HEK293 (cell line): ENCODE results near the gene RAB3GAP2.

Source experiments
- CTCF ChIA-PET: fragments of 350-600 bp; formaldehyde crosslinking; extraction: SDS; loops from one replicate; lab custom pipeline; 2021; ENCODE audit warnings: antibody characterized with exemption; lab: Yijun Ruan, JAX
- POLR2A ChIA-PET: fragments of 300-600 bp; formaldehyde crosslinking; extraction: SDS; loops from one replicate; lab custom pipeline; 2020; ENCODE audit warnings: antibody characterized with exemption, inconsistent platforms; lab: Yijun Ruan, JAX
- H3K27ac ChIP-seq: fragments of 200-500 bp; sonication (Bioruptor generic); 2 replicates; pipeline ENCODE4 v1.5.1; 2014; ENCODE audit warnings: low read depth, low read length, control low read depth, inconsistent platforms; ENCODE audit errors: extremely low read depth
- H3K36me3 ChIP-seq, 2 experiments: fragments of 200-500 bp in 1 of 2; sonication (Bioruptor generic) in 1 of 2; 1 replicate in 1 of 2; 2 replicates in 1 of 2; pipeline ENCODE4 v1.5.1; 2014 to 2017; ENCODE audit warnings: inconsistent platforms in 2 of 2, low read length in 2 of 2; ENCODE audit not compliant: control insufficient read depth in 2 of 2, insufficient read depth in 1 of 2
- H3K4me1 ChIP-seq: fragments of 200-500 bp; sonication (Bioruptor generic); 2 replicates; pipeline ENCODE4 v1.5.1; 2014; ENCODE audit warnings: mild to moderate bottlenecking, low read length, inconsistent platforms; ENCODE audit not compliant: control insufficient read depth, insufficient read depth
- H3K4me3 ChIP-seq: 2 replicates; pipeline ENCODE4 v1.5.1; 2011; ENCODE audit warnings: low read depth, mild to moderate bottlenecking, control low read depth, low read length, moderate library complexity
- H3K9me3 ChIP-seq: fragments of 200-500 bp; sonication (Bioruptor generic); 2 replicates; pipeline ENCODE4 v1.5.1; 2014; ENCODE audit warnings: low read depth, low read length, inconsistent platforms; ENCODE audit not compliant: control insufficient read depth, insufficient read depth
- CTCF ChIP-seq: fragments of 450-650 bp; formaldehyde crosslinking; IDR thresholded peaks from 2 replicates; pipeline ENCODE4 v1.5.1; 2016; ENCODE audit warnings: missing biosample characterization, missing genetic modification characterization
- SCRT1 ChIP-seq: fragments of 450-650 bp; formaldehyde crosslinking; IDR thresholded peaks from 2 replicates; pipeline ENCODE4 v1.5.1; 2016; ENCODE audit warnings: missing biosample characterization, missing genetic modification characterization, borderline replicate concordance
- TCF7L2 ChIP-seq: IDR thresholded peaks from 2 replicates; pipeline ENCODE4 v1.6.1; 2011; ENCODE audit warnings: low read depth, mild to moderate bottlenecking, inconsistent platforms, low read length, moderate library complexity, borderline replicate concordance
- TSHZ1 ChIP-seq: fragments of 450-650 bp; formaldehyde crosslinking; IDR thresholded peaks from 2 replicates; pipeline ENCODE4 v1.5.1; 2016; ENCODE audit warnings: missing biosample characterization, missing genetic modification characterization, borderline replicate concordance
- ZBTB26 ChIP-seq: fragments of 450-650 bp; formaldehyde crosslinking; optimal IDR thresholded peaks from 2 replicates; pipeline ENCODE3; 2016; ENCODE audit warnings: missing biosample characterization, mild to moderate bottlenecking, missing genetic modification characterization
- ZBTB44 ChIP-seq: fragments of 450-650 bp; IDR thresholded peaks from 2 replicates; pipeline ENCODE4 v1.5.1; 2018; ENCODE audit warnings: missing biosample characterization, mild to moderate bottlenecking, missing genetic modification characterization
- ZBTB6 ChIP-seq: fragments of 450-650 bp; formaldehyde crosslinking; IDR thresholded peaks from 2 replicates; pipeline ENCODE4 v1.5.1; 2017; ENCODE audit warnings: missing biosample characterization, missing genetic modification characterization
- ZBTB7A ChIP-seq: fragments of 450-650 bp; formaldehyde crosslinking; IDR thresholded peaks from 2 replicates; pipeline ENCODE4 v1.5.1; 2016; ENCODE audit warnings: low read depth, missing biosample characterization, missing genetic modification characterization
- ZBTB8A ChIP-seq: fragments of 450-650 bp; formaldehyde crosslinking; IDR thresholded peaks from 2 replicates; pipeline ENCODE4 v1.5.1; 2016; ENCODE audit warnings: missing biosample characterization, missing genetic modification characterization
- ZNF138 ChIP-seq: fragments of 450-650 bp; formaldehyde crosslinking; IDR thresholded peaks from 2 replicates; pipeline ENCODE4 v1.5.1; 2016; ENCODE audit warnings: missing biosample characterization, missing genetic modification characterization, borderline replicate concordance
- ZNF274 ChIP-seq, 2 experiments: fragments of 200-500 bp in 1 of 2; fragments of 450-650 bp in 1 of 2; sonication (Bioruptor generic) in 1 of 2; formaldehyde crosslinking in 1 of 2; IDR thresholded peaks; 2 replicates each; pipeline versions ENCODE4 v1.5.1 to v1.6.1; 2014 to 2016; ENCODE audit warnings: borderline replicate concordance in 1 of 2, inconsistent platforms in 1 of 2, low read length in 1 of 2, missing biosample characterization in 1 of 2, missing genetic modification characterization in 1 of 2
- ZNF292 ChIP-seq: fragments of 450-650 bp; formaldehyde crosslinking; IDR thresholded peaks from 2 replicates; pipeline ENCODE4 v1.5.1; 2016; ENCODE audit warnings: low read depth, missing biosample characterization, missing genetic modification characterization, borderline replicate concordance
- ZNF548 ChIP-seq: fragments of 450-650 bp; formaldehyde crosslinking; IDR thresholded peaks from 2 replicates; pipeline ENCODE4 v1.5.1; 2016; ENCODE audit warnings: missing biosample characterization, missing genetic modification characterization
- ZNF555 ChIP-seq: fragments of 450-650 bp; formaldehyde crosslinking; conservative IDR thresholded peaks from 2 replicates; pipeline ENCODE4 v1.5.1; 2017; ENCODE audit warnings: missing biosample characterization, mild to moderate bottlenecking, missing genetic modification characterization, inconsistent platforms
- ZNF623 ChIP-seq: fragments of 450-650 bp; formaldehyde crosslinking; IDR thresholded peaks from 2 replicates; pipeline ENCODE4 v1.5.1; 2016; ENCODE audit warnings: missing biosample characterization, missing genetic modification characterization
- ZNF768 ChIP-seq: fragments of 450-650 bp; formaldehyde crosslinking; IDR thresholded peaks from 2 replicates; pipeline ENCODE4 v1.5.1; 2018; ENCODE audit warnings: missing biosample characterization, mild to moderate bottlenecking, missing genetic modification characterization
- ZNF776 ChIP-seq: fragments of 450-650 bp; formaldehyde crosslinking; IDR thresholded peaks from 2 replicates; pipeline ENCODE4 v1.5.0; 2017; ENCODE audit warnings: missing biosample characterization, missing genetic modification characterization, borderline replicate concordance
- ZNF837 ChIP-seq: fragments of 450-650 bp; formaldehyde crosslinking; IDR thresholded peaks from 2 replicates; pipeline ENCODE4 v1.5.1; 2016; ENCODE audit warnings: missing biosample characterization, missing genetic modification characterization
- ZNF843 ChIP-seq: fragments of 450-650 bp; formaldehyde crosslinking; IDR thresholded peaks from 2 replicates; pipeline ENCODE4 v1.5.1; 2016; ENCODE audit warnings: missing biosample characterization, missing genetic modification characterization
- ZSCAN16 ChIP-seq: fragments of 450-650 bp; formaldehyde crosslinking; IDR thresholded peaks from 2 replicates; pipeline ENCODE4 v1.5.1; 2016; ENCODE audit warnings: missing biosample characterization, missing genetic modification characterization
- ZSCAN30 ChIP-seq: fragments of 450-650 bp; IDR thresholded peaks from 2 replicates; pipeline ENCODE4 v1.5.1; 2018; ENCODE audit warnings: missing biosample characterization, mild to moderate bottlenecking, missing genetic modification characterization, moderate library complexity

Gene RAB3GAP2

GRCh38 chr1:220139966-220140365 is 132.3 kb downstream of the RAB3GAP2 start:
- Histone ChIP-seq H3K4me1 (no peaks in the 10 kb centered on the region), H3K27ac (no peak overlapping the region), H3K4me3 (no peak overlapping the region), H3K9me3 (no peaks in the 10 kb centered on the region), H3K36me3 (peaks cover 40 to 79% of the 10 kb centered on the region in 2 experiments)
- TF ChIP-seq ZBTB44 (tag by site-specific recombination) (no peak), TSHZ1 (tag by site-specific recombination) (no peak), CTCF (tag by site-specific recombination) (no peak), ZNF555 (tag by site-specific recombination) (no peak), ZNF843 (tag by site-specific recombination) (no peak), ZNF138 (no peak), ZNF768 (tag by site-specific recombination) (no peak), ZSCAN30 (tag by site-specific recombination) (no peak), ZNF837 (tag by site-specific recombination) (no peak)
- CTCF ChIA-PET = no interaction called here
- POLR2A ChIA-PET = no interaction called here

GRCh38 chr1:220137019-220137786 is 135.1 kb downstream of the RAB3GAP2 start:
- Histone ChIP-seq H3K36me3 (peaks cover 59 to 82% of the 10 kb centered on the region in 2 experiments), H3K4me1 (no peaks in the 10 kb centered on the region), H3K27ac (no peak overlapping the region), H3K9me3 (no peaks in the 10 kb centered on the region), H3K4me3 (no peak overlapping the region)
- CTCF ChIA-PET = interaction anchor here (0.6 to 0.8 kb wide), 2 partner anchors 12 to 1031 kb away, joined by 3 read pairs; no protein-coding TSS in a partner anchor
- POLR2A ChIA-PET = interaction anchor here (0.6 kb wide), 1 partner anchor 8 kb away, joined by 4 read pairs; no protein-coding TSS in a partner anchor
- TF ChIP-seq ZBTB26 (tag by site-specific recombination) (no peak), ZNF623 (no peak), ZNF274 (IDR thresholded peaks at IDR 0.05; ENCODE audit: low read length) (no peak), ZNF274 (tag by site-specific recombination; IDR thresholded peaks at IDR 0.05; ENCODE audit: borderline replicate concordance) (no peak), ZNF548 (no peak), CTCF (tag by site-specific recombination) (no peak), ZBTB7A (tag by site-specific recombination) (no peak), ZBTB8A (tag by site-specific recombination) (no peak), ZSCAN16 (tag by site-specific recombination) (no peak), ZNF292 (tag by site-specific recombination) (no peak), SCRT1 (tag by site-specific recombination) (no peak), ZBTB6 (tag by site-specific recombination) (no peak), ZNF776 (tag by site-specific recombination) (no peak), TCF7L2 (no peak)
